Lung (tissue), 12 donors: ENCODE data around the gene TMEM117. TPM values are rescaled to one million over a fixed set of nuclear protein-coding genes. Genes with fewer than 3 reads are reported as not detected.
A peak's percentile ranks its signal among the peaks of the same experiment; 100 is the strongest.

ENCODE experiments used
- ATAC-seq: fragments of 200-7000 bp; cut with Tn5 transposase; one replicate; pipeline ENCODE4 v1.9.1; 2020; ENCODE audit warnings: moderate number of reproducible peaks; ENCODE audit not compliant: insufficient read depth, low FRiP score
- DNase-seq, 3 donors: peaks; one replicate each; pipeline ENCODE4 v3.0.0-alpha.2; 2013 to 2017
- H3K27ac ChIP-seq, 2 donors: one replicate each; pipeline ENCODE4 v1.5.1; 2013; ENCODE audit warnings: mild to moderate bottlenecking in 2 of 2, moderate library complexity in 2 of 2, control low read depth in 1 of 2, inconsistent platforms in 1 of 2, low read depth in 1 of 2, low read length in 1 of 2
- H3K27me3 ChIP-seq, 3 donors: one replicate each; pipeline ENCODE4 v1.5.1; 2013; ENCODE audit warnings: low read length in 2 of 3; ENCODE audit not compliant: control insufficient read depth in 3 of 3, insufficient read depth in 3 of 3
- H3K36me3 ChIP-seq, 4 donors: one replicate each; pipeline ENCODE4 v1.5.1; 2013; ENCODE audit warnings: low read length in 4 of 4, mild to moderate bottlenecking in 1 of 4, moderate library complexity in 1 of 4; ENCODE audit not compliant: control insufficient read depth in 4 of 4, insufficient read depth in 4 of 4
- H3K4me1 ChIP-seq, 5 donors: one replicate each; pipeline ENCODE4 v1.5.1; 2013; ENCODE audit warnings: low read length in 5 of 5, mild to moderate bottlenecking in 2 of 5, moderate library complexity in 1 of 5; ENCODE audit not compliant: control insufficient read depth in 5 of 5, insufficient read depth in 5 of 5
- H3K4me3 ChIP-seq: one replicate; pipeline ENCODE4 v1.5.1; 2013; ENCODE audit warnings: mild to moderate bottlenecking, control low read depth, moderate library complexity
- H3K9ac ChIP-seq, 2 donors: one replicate each; pipeline ENCODE4 v1.5.1; 2013; ENCODE audit warnings: low read length in 2 of 2, control low read depth in 1 of 2; ENCODE audit not compliant: insufficient read depth in 1 of 2
- H3K9me3 ChIP-seq, 4 donors: one replicate each; pipeline ENCODE4 v1.5.1; 2013; ENCODE audit warnings: low read length in 3 of 4, mild to moderate bottlenecking in 1 of 4, moderate library complexity in 1 of 4; ENCODE audit not compliant: control insufficient read depth in 4 of 4, insufficient read depth in 3 of 4
- CTCF ChIP-seq: IDR thresholded peaks from 2 replicates; pipeline ENCODE4 v1.5.1; 2012; ENCODE audit warnings: mild to moderate bottlenecking; ENCODE audit errors: control extremely low read depth, extremely low read depth
- WGBS, 2 donors: extraction: QIAGEN DNeasy Blood & Tissue Kit; methylation state at CpG; one replicate each; pipeline ENCODE4 v1.1.7; 2013; 5-methylcytosine and 5-hydroxymethylcytosine counted together
- polyA plus RNA-seq, 2 donors: library from polyadenylated mRNA; stranded (reverse); fragments of 200-250 nt; gene quantifications; one replicate each; pipeline ENCODE4 v1.2.1, GENCODE V29; 2013
- total RNA-seq, 2 donors: library from RNA; depleted of rRNA in 1 of 2; stranded (reverse); fragments of >200 nt in 1 of 2; gene quantifications; one replicate each; pipeline ENCODE4 v1.2.1, GENCODE V29; 2014 to 2021
- donor health status: control.
- donor health status: control.
- donor health status: Bipolar disorder and iron deficiency.
- donor health status: healthy.
- donor health status: DM: yes; HTN: yes; CAD: no.

TMEM117 gene
- total and polyA plus RNA-seq, 4 donors = 1.2 to 6.1 (median 2.3) TPM

DNA sequence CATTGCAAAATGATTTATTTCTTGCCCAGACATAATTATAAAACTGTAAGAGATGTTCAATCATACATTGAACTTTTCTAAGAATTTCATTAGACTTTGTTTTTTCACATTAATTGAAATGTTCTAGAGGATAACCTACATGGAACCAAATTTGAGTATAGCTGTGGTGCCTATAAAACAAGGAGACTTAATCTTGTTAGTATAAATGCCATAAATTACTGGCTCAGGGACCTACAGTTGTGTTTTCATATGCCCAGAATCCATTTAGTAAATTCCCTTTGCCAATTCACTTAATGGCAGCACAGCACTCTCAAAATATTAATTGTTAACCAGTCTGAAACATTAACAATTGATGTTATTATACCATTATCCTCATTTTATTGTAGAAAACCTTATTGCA, 551.7 kb downstream of the TMEM117 start:
- no peaks in the 10 kb centered on the region for H3K36me3 ChIP-seq
- H3K9ac ChIP-seq = no peak overlapping the region
- H3K27me3 ChIP-seq = no peaks in the 10 kb centered on the region
- peaks cover 0 to 2% (median 0%) of the 10 kb centered on the region in 5 donors for H3K4me1 ChIP-seq
- no peak for DNase-seq
- H3K4me3 ChIP-seq = no peak overlapping the region
- no peak overlapping the region for H3K27ac ChIP-seq
- no peaks in the 10 kb centered on the region for H3K9me3 ChIP-seq
- no peak for ATAC-seq
- no peak for TF ChIP-seq CTCF

GRCh38 chr12:44389038-44389437, 553.2 kb downstream of the TMEM117 start:
- Histone ChIP-seq H3K4me3 (no peak overlapping the region), H3K9me3 (no peaks in the 10 kb centered on the region), H3K27me3 (no peaks in the 10 kb centered on the region), H3K9ac (no peak overlapping the region), H3K36me3 (no peaks in the 10 kb centered on the region), H3K27ac (no peak overlapping the region), H3K4me1 (peaks cover 0 to 2% (median 0%) of the 10 kb centered on the region in 5 donors)
- DNase-seq (no peak), ATAC-seq (no peak)
- 90 to 92% methylated on average over 2 of the region's 2 CpGs for WGBS, 2 donors
- no peak for TF ChIP-seq CTCF

GRCh38 chr12:44389896-44390295, 554.0 kb downstream of the TMEM117 start:
- ATAC-seq (no peak), DNase-seq (no peak)
- Histone ChIP-seq H3K4me3 (no peak overlapping the region), H3K9me3 (no peaks in the 10 kb centered on the region), H3K9ac (no peak overlapping the region), H3K4me1 (peaks cover 0 to 2% (median 0%) of the 10 kb centered on the region in 5 donors), H3K27ac (no peak overlapping the region), H3K36me3 (no peaks in the 10 kb centered on the region), H3K27me3 (no peaks in the 10 kb centered on the region)
- 49 to 64% methylated on average over 1 of the region's 1 CpG for WGBS, 2 donors
- TF ChIP-seq CTCF = no peak

DNA sequence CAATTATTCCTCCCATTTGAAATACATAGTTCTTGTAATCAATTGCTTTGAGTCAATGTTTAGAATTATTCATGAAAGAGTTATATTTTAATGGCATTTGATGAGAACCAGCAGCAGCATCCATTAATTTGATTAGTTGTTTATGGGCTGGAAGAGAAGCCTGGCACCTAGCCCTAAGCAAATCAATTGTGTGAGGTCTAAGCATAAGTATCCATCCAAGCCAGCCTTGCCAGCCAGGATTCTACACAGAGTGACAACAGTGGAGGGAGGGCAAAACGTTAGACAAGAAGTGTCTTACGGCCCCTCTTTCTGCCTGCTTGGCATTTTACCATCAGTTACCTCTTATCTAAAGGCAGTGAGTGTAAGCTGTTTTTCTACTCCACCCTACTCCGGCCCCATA, 561.8 kb downstream of the TMEM117 start:
- Histone ChIP-seq H3K36me3 (no peaks in the 10 kb centered on the region), H3K9ac (no peak overlapping the region), H3K4me1 (peaks cover 0 to 6% (median 0%) of the 10 kb centered on the region in 5 donors), H3K27me3 (no peaks in the 10 kb centered on the region), H3K27ac (no peak overlapping the region), H3K4me3 (no peak overlapping the region), H3K9me3 (peaks cover 0 to 2% (median 0%) of the 10 kb centered on the region in 4 donors)
- DNase-seq = peak in 1 of 3 donors; percentile 8
- no peak for ATAC-seq
- no peak for TF ChIP-seq CTCF
- 66 to 80% methylated on average over 3 of the region's 3 CpGs for WGBS, 2 donors
